ENCODE results near the gene STUM.

Gene STUM

GRCh38 chr1:226563666-226564065, 15.1 kb downstream of the STUM start:
- no peak overlapping the region for H3K27ac ChIP-seq (ENCODE audit: low read length)
- H3K27me3 ChIP-seq (ENCODE audit: insufficient read depth, low read length, poor library complexity): peaks cover 16% of the 10 kb centered on the region
- H3K4me3 ChIP-seq (ENCODE audit: low read depth in 1 of 2, low read length in 2 of 2): no peak overlapping the region
- H3K79me2 ChIP-seq (ENCODE audit: insufficient read depth, low read length): no peaks in the 10 kb centered on the region
- no peaks in the 10 kb centered on the region for H3K9me3 ChIP-seq (ENCODE audit: insufficient read depth, low read length, severe bottlenecking)
- H3K4me1 ChIP-seq (ENCODE audit: insufficient read depth, low read length): no peaks in the 10 kb centered on the region
- H4K20me1 ChIP-seq (ENCODE audit: insufficient read depth, low read length): no peaks in the 10 kb centered on the region
- DNase-seq (no peak), ATAC-seq (ENCODE audit: insufficient read depth, low read depth) (no peak)
- H2AFZ ChIP-seq (ENCODE audit: low read depth, low read length): no peak overlapping the region
- no peak overlapping the region for H3K4me2 ChIP-seq (ENCODE audit: insufficient read depth, low read length)
- TF ChIP-seq CTCF (IDR thresholded peaks at IDR 0.05; ENCODE audit: borderline replicate concordance, extremely low read depth, low read length, poor library complexity, severe bottlenecking) (no peak), EZH2 (IDR thresholded peaks at IDR 0.05; ENCODE audit: borderline replicate concordance, low read depth, low read length, severe bottlenecking) (no peak)
- H3K9ac ChIP-seq (ENCODE audit: low read depth, low read length): no peak overlapping the region
- H3K36me3 ChIP-seq (ENCODE audit: insufficient read depth, low read length): no peaks in the 10 kb centered on the region

- H3K27me3 ChIP-seq (ENCODE audit: insufficient read depth, low read length, poor library complexity): peaks cover 20% of the 10 kb centered on the region
- H2AFZ ChIP-seq (ENCODE audit: low read depth, low read length): no peak overlapping the region
- no peaks in the 10 kb centered on the region for H3K4me1 ChIP-seq (ENCODE audit: insufficient read depth, low read length)
- no peak overlapping the region for H3K4me3 ChIP-seq (ENCODE audit: low read depth in 1 of 2, low read length in 2 of 2)
- no peaks in the 10 kb centered on the region for H3K36me3 ChIP-seq (ENCODE audit: insufficient read depth, low read length)
- no peak for TF ChIP-seq EZH2 (IDR thresholded peaks at IDR 0.05; ENCODE audit: borderline replicate concordance, low read depth, low read length, severe bottlenecking)
- no peak overlapping the region for H3K27ac ChIP-seq (ENCODE audit: low read length)
- ATAC-seq (ENCODE audit: insufficient read depth, low read depth): no peak
- no peak overlapping the region for H3K4me2 ChIP-seq (ENCODE audit: insufficient read depth, low read length)
- H3K79me2 ChIP-seq (ENCODE audit: insufficient read depth, low read length): no peaks in the 10 kb centered on the region
- H3K9me3 ChIP-seq (ENCODE audit: insufficient read depth, low read length, severe bottlenecking): no peaks in the 10 kb centered on the region
- no peaks in the 10 kb centered on the region for H4K20me1 ChIP-seq (ENCODE audit: insufficient read depth, low read length)
- DNase-seq: no peak
- no peak overlapping the region for H3K9ac ChIP-seq (ENCODE audit: low read depth, low read length)
Observed at GRCh38 chr1:226565476-226565875, 16.9 kb downstream of the STUM start.

GRCh38 chr1:226566234-226566633, 17.7 kb downstream of the STUM start:
- ATAC-seq (ENCODE audit: insufficient read depth, low read depth): no peak
- H3K4me3 ChIP-seq (ENCODE audit: low read depth in 1 of 2, low read length in 2 of 2): no peak overlapping the region

GRCh38 chr1:226566760-226567159, 18.2 kb downstream of the STUM start:
- Histone ChIP-seq H4K20me1 (ENCODE audit: insufficient read depth, low read length) (no peaks in the 10 kb centered on the region), H3K4me2 (ENCODE audit: insufficient read depth, low read length) (no peak overlapping the region), H3K4me1 (ENCODE audit: insufficient read depth, low read length) (no peaks in the 10 kb centered on the region), H3K9me3 (ENCODE audit: insufficient read depth, low read length, severe bottlenecking) (no peaks in the 10 kb centered on the region), H2AFZ (ENCODE audit: low read depth, low read length) (no peak overlapping the region), H3K9ac (ENCODE audit: low read depth, low read length) (no peak overlapping the region), H3K4me3 (ENCODE audit: low read depth in 1 of 2, low read length in 2 of 2) (no peak overlapping the region), H3K36me3 (ENCODE audit: insufficient read depth, low read length) (no peaks in the 10 kb centered on the region), H3K79me2 (ENCODE audit: insufficient read depth, low read length) (no peaks in the 10 kb centered on the region), H3K27ac (ENCODE audit: low read length) (no peak overlapping the region), H3K27me3 (ENCODE audit: insufficient read depth, low read length, poor library complexity) (peaks cover 21% of the 10 kb centered on the region)
- ATAC-seq (ENCODE audit: insufficient read depth, low read depth) (no peak), DNase-seq (no peak)
- TF ChIP-seq CTCF (IDR thresholded peaks at IDR 0.05; ENCODE audit: borderline replicate concordance, extremely low read depth, low read length, poor library complexity, severe bottlenecking): no peak

More at GRCh38 chr1:226566234-226566633, 17.7 kb downstream of the STUM start:
- Histone ChIP-seq H3K4me2 (ENCODE audit: insufficient read depth, low read length) (no peak overlapping the region), H3K9ac (ENCODE audit: low read depth, low read length) (no peak overlapping the region), H4K20me1 (ENCODE audit: insufficient read depth, low read length) (no peaks in the 10 kb centered on the region), H3K27ac (ENCODE audit: low read length) (no peak overlapping the region), H3K9me3 (ENCODE audit: insufficient read depth, low read length, severe bottlenecking) (no peaks in the 10 kb centered on the region), H3K79me2 (ENCODE audit: insufficient read depth, low read length) (no peaks in the 10 kb centered on the region), H3K27me3 (ENCODE audit: insufficient read depth, low read length, poor library complexity) (peaks cover 21% of the 10 kb centered on the region), H3K36me3 (ENCODE audit: insufficient read depth, low read length) (no peaks in the 10 kb centered on the region), H3K4me1 (ENCODE audit: insufficient read depth, low read length) (no peaks in the 10 kb centered on the region), H2AFZ (ENCODE audit: low read depth, low read length) (no peak overlapping the region)
- no peak for DNase-seq
- TF ChIP-seq CTCF (IDR thresholded peaks at IDR 0.05; ENCODE audit: borderline replicate concordance, extremely low read depth, low read length, poor library complexity, severe bottlenecking) (no peak), EZH2 (IDR thresholded peaks at IDR 0.05; ENCODE audit: borderline replicate concordance, low read depth, low read length, severe bottlenecking) (no peak)

All from DND-41 (cell line).